K562 (cell line): ENCODE results near the gene SLC34A2. TPM values are rescaled to one million over a fixed set of nuclear protein-coding genes. Genes with fewer than 3 reads are reported as not detected.

ENCODE experiments used
- BCOR ChIP-seq: fragments of 450-650 bp; IDR thresholded peaks from 2 replicates; pipeline ENCODE4 v1.6.1; 2016
- EP400 ChIP-seq: fragments of 450-650 bp; IDR thresholded peaks from 2 replicates; pipeline ENCODE4 v1.6.1; 2017; ENCODE audit warnings: antibody characterized with exemption, mild to moderate bottlenecking, moderate library complexity
- FOXA3 ChIP-seq, 2 experiments: fragments of 450-650 bp in 1 of 2; sonication (generic) in 1 of 2; formaldehyde crosslinking; IDR thresholded peaks in 1 of 2; conservative IDR thresholded peaks in 1 of 2; 2 replicates each; pipeline versions ENCODE4 v1.4.0 to v1.8.0; 2020 to 2022; ENCODE audit warnings: mild to moderate bottlenecking in 2 of 2, missing genetic modification reagents in 1 of 2
- GATA2 ChIP-seq: sonication (generic); formaldehyde crosslinking; IDR thresholded peaks from 2 replicates; pipeline ENCODE4 v1.4.0; 2020; ENCODE audit warnings: mild to moderate bottlenecking, missing genetic modification reagents
- HEY1 ChIP-seq: fragments of 250-450 bp; sonication (Bioruptor Pico); IDR thresholded peaks from 2 replicates; pipeline ENCODE4 v1.5.0; 2020; ENCODE audit warnings: mild to moderate bottlenecking, moderate library complexity, borderline replicate concordance
- MTA3 ChIP-seq: fragments of 450-650 bp; formaldehyde crosslinking; IDR thresholded peaks from 2 replicates; pipeline ENCODE4 v1.6.1; 2017; ENCODE audit warnings: mild to moderate bottlenecking, borderline replicate concordance
- MXI1 ChIP-seq: IDR thresholded peaks from 2 replicates; pipeline ENCODE4 v1.6.1; 2011; ENCODE audit warnings: low read depth, mild to moderate bottlenecking, improper control_type of control experiment, low read length
- PML ChIP-seq: IDR thresholded peaks from 2 replicates; pipeline ENCODE4 v1.6.1; 2012; ENCODE audit warnings: low read length, inconsistent platforms
- RBFOX2 ChIP-seq: fragments of 200-400 bp; formaldehyde crosslinking; IDR thresholded peaks from 2 replicates; pipeline ENCODE4 v1.6.1; 2017; ENCODE audit warnings: low read depth, mild to moderate bottlenecking, low read length, moderate library complexity
- SREBF2 ChIP-seq: sonication (generic); formaldehyde crosslinking; IDR thresholded peaks from 2 replicates; pipeline ENCODE4 v1.4.0; 2020; ENCODE audit warnings: mild to moderate bottlenecking, missing genetic modification reagents
- ZNF24 ChIP-seq: fragments of 450-650 bp; IDR thresholded peaks from 2 replicates; pipeline ENCODE4 v1.6.1; 2016
- ZNF583 ChIP-seq: fragments of 250-450 bp; sonication (Bioruptor Pico); IDR thresholded peaks from 2 replicates; pipeline ENCODE4 v1.4.0; 2020
- ZNF589 ChIP-seq: fragments of 200-800 bp; sonication (Bioruptor generic); IDR thresholded peaks from 2 replicates; pipeline ENCODE4 v1.6.1; 2016; ENCODE audit warnings: low read depth, missing genetic modification characterization, missing compliant biosample characterization
- ZNF79 ChIP-seq: fragments of 250-450 bp; sonication (Bioruptor Pico); IDR thresholded peaks from 2 replicates; pipeline ENCODE4 v1.4.0; 2020; ENCODE audit warnings: low read depth, mild to moderate bottlenecking, moderate library complexity
- polyA plus RNA-seq, 8 experiments: library from polyadenylated mRNA; depleted of rRNA in 4 of 8; stranded (reverse) in 5 of 8; unstranded in 3 of 8; fragments of >200 nt; fragmentation: Nextera tagmentation in 2 of 8; fragmentation: Illumina TruSeq in 1 of 8; extraction: Ambion mirVana in 2 of 8; extraction: Trizol in 1 of 8; gene quantifications; 2 replicates each; pipeline versions ENCODE4 v1.2.1 to v1.2.3, GENCODE V29; 2011 to 2014; ENCODE audit warnings: inconsistent platforms in 1 of 8, missing spikeins in 1 of 8
- total RNA-seq, 7 experiments: library from RNA; depleted of rRNA in 6 of 7; stranded (reverse); fragments of >200 nt in 6 of 7; fragmentation: Illumina TruSeq in 2 of 7; extraction: Trizol in 2 of 7; gene quantifications; 2 replicates each; pipeline versions ENCODE4 v1.2.1 to v1.2.3, GENCODE V29; 2011 to 2021; ENCODE audit warnings: low replicate concordance in 1 of 7
- TF ChIP-seq, protein P1 (sequence below): sonication (generic); formaldehyde crosslinking; IDR thresholded peaks from 2 replicates; pipeline ENCODE4 v1.8.0; 2022; ENCODE audit warnings: mild to moderate bottlenecking, missing genetic modification reagents
- TF ChIP-seq, protein P2 (sequence below): fragments of 250-450 bp; sonication (Bioruptor Pico); IDR thresholded peaks from 2 replicates; pipeline ENCODE4 v1.5.0; 2021
- TF ChIP-seq, protein P3 (sequence below): fragments of 450-650 bp; IDR thresholded peaks from 2 replicates; pipeline ENCODE4 v1.6.1; 2016; ENCODE audit warnings: low read depth, mild to moderate bottlenecking, moderate library complexity
- TF ChIP-seq, protein P4 (sequence below), 2 experiments: fragments of 200-800 bp in 1 of 2; sonication (Bioruptor generic) in 1 of 2; sonication (generic) in 1 of 2; formaldehyde crosslinking in 1 of 2; IDR thresholded peaks in 1 of 2; conservative IDR thresholded peaks in 1 of 2; 2 replicates each; pipeline versions ENCODE4 v1.5.0 to v1.6.1; 2016 to 2020; ENCODE audit warnings: missing compliant biosample characterization in 1 of 2, missing genetic modification characterization in 1 of 2, missing genetic modification reagents in 1 of 2
- TF ChIP-seq, protein P5 (sequence below): fragments of 250-450 bp; sonication (Bioruptor Pico); IDR thresholded peaks from 2 replicates; pipeline ENCODE4 v1.8.0; 2022; ENCODE audit warnings: moderate library complexity, mild to moderate bottlenecking, inconsistent platforms

Gene SLC34A2
- total and polyA plus RNA-seq, 9 of the 15 experiments (the other 6 are each of a cell fraction or from before 2014, with no cell fraction given) = 1.5 TPM; not detected in 8

DNA sequence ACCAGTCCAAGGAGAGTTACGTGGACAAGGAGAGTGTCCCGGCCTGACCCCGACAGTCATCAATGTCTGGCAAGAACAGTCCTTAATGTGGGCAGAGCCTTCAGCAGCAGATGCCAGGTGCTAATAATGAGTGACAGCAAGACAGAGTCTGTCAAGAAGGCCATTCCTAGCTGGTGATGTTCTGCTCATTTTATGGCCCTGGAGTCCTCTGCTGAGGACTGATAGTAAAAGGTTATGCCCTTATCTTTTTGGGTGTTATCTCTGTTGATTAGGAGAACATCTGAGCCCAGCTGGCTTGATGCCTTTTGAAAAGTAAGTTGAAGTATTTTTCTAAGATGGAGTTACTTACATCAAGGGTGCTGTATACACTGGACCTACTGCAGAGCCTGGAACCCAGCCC, 67.3 kb downstream of the SLC34A2 start (continued):
- no peak for TF ChIP-seq EP400
- peak; percentile 51; the same call in 1 of the 2 replicates for TF ChIP-seq ZNF589 (CRISPR knock-in tag)
- no peak for TF ChIP-seq FOXA3 (CRISPR knock-in tag; conservative IDR thresholded peaks at IDR 0.05 in 1 of 2, IDR thresholded peaks at IDR 0.05 in 1 of 2)
- TF ChIP-seq, protein P1, sequence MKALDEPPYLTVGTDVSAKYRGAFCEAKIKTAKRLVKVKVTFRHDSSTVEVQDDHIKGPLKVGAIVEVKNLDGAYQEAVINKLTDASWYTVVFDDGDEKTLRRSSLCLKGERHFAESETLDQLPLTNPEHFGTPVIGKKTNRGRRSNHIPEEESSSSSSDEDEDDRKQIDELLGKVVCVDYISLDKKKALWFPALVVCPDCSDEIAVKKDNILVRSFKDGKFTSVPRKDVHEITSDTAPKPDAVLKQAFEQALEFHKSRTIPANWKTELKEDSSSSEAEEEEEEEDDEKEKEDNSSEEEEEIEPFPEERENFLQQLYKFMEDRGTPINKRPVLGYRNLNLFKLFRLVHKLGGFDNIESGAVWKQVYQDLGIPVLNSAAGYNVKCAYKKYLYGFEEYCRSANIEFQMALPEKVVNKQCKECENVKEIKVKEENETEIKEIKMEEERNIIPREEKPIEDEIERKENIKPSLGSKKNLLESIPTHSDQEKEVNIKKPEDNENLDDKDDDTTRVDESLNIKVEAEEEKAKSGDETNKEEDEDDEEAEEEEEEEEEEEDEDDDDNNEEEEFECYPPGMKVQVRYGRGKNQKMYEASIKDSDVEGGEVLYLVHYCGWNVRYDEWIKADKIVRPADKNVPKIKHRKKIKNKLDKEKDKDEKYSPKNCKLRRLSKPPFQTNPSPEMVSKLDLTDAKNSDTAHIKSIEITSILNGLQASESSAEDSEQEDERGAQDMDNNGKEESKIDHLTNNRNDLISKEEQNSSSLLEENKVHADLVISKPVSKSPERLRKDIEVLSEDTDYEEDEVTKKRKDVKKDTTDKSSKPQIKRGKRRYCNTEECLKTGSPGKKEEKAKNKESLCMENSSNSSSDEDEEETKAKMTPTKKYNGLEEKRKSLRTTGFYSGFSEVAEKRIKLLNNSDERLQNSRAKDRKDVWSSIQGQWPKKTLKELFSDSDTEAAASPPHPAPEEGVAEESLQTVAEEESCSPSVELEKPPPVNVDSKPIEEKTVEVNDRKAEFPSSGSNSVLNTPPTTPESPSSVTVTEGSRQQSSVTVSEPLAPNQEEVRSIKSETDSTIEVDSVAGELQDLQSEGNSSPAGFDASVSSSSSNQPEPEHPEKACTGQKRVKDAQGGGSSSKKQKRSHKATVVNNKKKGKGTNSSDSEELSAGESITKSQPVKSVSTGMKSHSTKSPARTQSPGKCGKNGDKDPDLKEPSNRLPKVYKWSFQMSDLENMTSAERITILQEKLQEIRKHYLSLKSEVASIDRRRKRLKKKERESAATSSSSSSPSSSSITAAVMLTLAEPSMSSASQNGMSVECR (CRISPR knock-in tag) = no peak
- TF ChIP-seq, protein P2, sequence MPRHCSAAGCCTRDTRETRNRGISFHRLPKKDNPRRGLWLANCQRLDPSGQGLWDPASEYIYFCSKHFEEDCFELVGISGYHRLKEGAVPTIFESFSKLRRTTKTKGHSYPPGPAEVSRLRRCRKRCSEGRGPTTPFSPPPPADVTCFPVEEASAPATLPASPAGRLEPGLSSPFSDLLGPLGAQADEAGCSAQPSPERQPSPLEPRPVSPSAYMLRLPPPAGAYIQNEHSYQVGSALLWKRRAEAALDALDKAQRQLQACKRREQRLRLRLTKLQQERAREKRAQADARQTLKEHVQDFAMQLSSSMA (CRISPR knock-in tag) = no peak
- TF ChIP-seq, protein P3, sequence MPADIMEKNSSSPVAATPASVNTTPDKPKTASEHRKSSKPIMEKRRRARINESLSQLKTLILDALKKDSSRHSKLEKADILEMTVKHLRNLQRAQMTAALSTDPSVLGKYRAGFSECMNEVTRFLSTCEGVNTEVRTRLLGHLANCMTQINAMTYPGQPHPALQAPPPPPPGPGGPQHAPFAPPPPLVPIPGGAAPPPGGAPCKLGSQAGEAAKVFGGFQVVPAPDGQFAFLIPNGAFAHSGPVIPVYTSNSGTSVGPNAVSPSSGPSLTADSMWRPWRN = no peak
- TF ChIP-seq RBFOX2 = no peak
- TF ChIP-seq MTA3 = no peak
- TF ChIP-seq HEY1 (CRISPR knock-in tag) = no peak; the same call in 1 of the 2 replicates
- TF ChIP-seq PML = 0 out of 2 replicates have a peak, but pooled peaks have one; percentile 34
- TF ChIP-seq MXI1 = no peak
- TF ChIP-seq ZNF79 (CRISPR knock-in tag) = peak; percentile 42; the same call in 1 of the 2 replicates
- TF ChIP-seq GATA2 (CRISPR knock-in tag) = no peak
- TF ChIP-seq, protein P4, sequence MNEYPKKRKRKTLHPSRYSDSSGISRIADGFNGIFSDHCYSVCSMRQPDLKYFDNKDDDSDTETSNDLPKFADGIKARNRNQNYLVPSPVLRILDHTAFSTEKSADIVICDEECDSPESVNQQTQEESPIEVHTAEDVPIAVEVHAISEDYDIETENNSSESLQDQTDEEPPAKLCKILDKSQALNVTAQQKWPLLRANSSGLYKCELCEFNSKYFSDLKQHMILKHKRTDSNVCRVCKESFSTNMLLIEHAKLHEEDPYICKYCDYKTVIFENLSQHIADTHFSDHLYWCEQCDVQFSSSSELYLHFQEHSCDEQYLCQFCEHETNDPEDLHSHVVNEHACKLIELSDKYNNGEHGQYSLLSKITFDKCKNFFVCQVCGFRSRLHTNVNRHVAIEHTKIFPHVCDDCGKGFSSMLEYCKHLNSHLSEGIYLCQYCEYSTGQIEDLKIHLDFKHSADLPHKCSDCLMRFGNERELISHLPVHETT (CRISPR knock-in tag; conservative IDR thresholded peaks at IDR 0.05 in 1 of 2, IDR thresholded peaks at IDR 0.05 in 1 of 2) = peak in 1 of 2 experiments; percentile 78; a peak in 2 of 4 replicates
- TF ChIP-seq, protein P5, sequence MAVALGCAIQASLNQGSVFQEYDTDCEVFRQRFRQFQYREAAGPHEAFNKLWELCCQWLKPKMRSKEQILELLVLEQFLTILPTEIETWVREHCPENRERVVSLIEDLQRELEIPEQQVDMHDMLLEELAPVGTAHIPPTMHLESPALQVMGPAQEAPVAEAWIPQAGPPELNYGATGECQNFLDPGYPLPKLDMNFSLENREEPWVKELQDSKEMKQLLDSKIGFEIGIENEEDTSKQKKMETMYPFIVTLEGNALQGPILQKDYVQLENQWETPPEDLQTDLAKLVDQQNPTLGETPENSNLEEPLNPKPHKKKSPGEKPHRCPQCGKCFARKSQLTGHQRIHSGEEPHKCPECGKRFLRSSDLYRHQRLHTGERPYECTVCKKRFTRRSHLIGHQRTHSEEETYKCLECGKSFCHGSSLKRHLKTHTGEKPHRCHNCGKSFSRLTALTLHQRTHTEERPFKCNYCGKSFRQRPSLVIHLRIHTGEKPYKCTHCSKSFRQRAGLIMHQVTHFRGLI = peak; percentile 66
- no peak for TF ChIP-seq BCOR
- no peak for TF ChIP-seq ZNF24
- TF ChIP-seq SREBF2 (CRISPR knock-in tag) = no peak
- TF ChIP-seq ZNF583 (CRISPR knock-in tag) = peak; percentile 78; the same call in 1 of the 2 replicates
